ENCODE measurements around the gene HS6ST3.

- TF ChIP-seq POLR2A (IDR thresholded peaks at IDR 0.05), result no peak
- TF ChIP-seq EP300 (IDR thresholded peaks at IDR 0.05), result no peak
- TF ChIP-seq CTCF (IDR thresholded peaks at IDR 0.05), result no peak
These were observed 735.7 kb downstream of the HS6ST3 start for GRCh38 chr13:96825653-96826052.

Measured in upper lobe of left lung (tissue), 4 donors.